Hypothalamus (tissue), 51 donors: ENCODE data around the gene IZUMO4.

ENCODE experiments used
- DNase-seq, 51 donors: peaks; one replicate each; lab custom pipeline; 2025; lab: John Stamatoyannopoulos, UW

The IZUMO4 gene, protein sequence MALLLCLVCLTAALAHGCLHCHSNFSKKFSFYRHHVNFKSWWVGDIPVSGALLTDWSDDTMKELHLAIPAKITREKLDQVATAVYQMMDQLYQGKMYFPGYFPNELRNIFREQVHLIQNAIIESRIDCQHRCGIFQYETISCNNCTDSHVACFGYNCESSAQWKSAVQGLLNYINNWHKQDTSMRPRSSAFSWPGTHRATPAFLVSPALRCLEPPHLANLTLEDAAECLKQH

DNA sequence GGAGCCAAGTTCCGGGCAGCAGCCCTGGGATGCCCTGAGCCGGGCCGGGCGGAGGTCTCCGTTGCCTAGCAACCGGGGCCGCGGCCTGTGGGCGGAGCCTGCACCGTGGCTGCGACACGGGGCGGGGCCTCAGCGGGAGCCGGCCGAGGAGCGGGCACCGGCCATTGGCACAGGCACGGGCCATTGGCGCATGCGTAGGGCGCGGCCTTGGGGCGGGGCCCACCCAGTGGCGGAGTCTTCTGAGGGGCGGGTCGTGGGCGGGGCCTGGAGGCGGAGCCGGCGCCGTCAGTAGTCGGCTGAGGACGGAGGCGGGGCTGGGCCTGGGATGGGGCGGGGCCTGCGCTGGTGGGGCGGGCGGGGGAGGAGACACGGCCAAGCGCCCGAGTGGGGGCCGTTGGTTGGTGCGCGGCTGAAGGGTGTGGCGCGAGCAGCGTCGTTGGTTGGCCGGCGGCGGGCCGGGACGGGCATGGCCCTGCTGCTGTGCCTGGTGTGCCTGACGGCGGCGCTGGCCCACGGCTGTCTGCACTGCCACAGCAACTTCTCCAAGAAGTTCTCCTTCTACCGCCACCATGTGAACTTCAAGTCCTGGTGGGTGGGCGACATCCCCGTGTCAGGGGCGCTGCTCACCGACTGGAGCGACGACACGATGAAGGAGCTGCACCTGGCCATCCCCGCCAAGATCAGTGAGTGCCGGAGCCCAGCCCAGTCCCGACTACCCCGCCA lies at the start of gene IZUMO4:
Gene IZUMO4, plus strand, starts transcription at position 436 of the 723 bp plus-strand sequence. Its CDS starts 31 bp downstream, at position 467.
- peak; percentile 88 to 100 (median 99) for DNase-seq

DNA sequence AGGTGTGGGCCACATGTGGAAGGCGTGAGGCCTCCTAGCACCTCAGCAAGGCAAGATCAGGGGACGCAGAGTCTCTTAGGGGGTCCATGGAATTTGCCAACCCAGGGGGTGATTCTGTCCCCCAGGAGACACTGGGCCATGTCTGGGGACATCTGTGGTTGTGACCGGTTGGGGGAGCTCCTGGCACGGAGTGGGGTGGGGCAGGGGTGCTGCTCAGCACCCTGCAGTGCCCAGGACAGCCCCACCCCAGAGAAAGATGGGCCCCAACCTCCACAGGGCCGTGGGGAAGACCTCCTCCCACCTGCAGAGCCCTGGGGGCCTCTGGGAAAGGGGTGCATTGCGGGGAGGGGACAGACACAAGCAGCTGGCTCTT lies 49.7 kb upstream of the IZUMO4 start:
- DNase-seq: no peak

DNA sequence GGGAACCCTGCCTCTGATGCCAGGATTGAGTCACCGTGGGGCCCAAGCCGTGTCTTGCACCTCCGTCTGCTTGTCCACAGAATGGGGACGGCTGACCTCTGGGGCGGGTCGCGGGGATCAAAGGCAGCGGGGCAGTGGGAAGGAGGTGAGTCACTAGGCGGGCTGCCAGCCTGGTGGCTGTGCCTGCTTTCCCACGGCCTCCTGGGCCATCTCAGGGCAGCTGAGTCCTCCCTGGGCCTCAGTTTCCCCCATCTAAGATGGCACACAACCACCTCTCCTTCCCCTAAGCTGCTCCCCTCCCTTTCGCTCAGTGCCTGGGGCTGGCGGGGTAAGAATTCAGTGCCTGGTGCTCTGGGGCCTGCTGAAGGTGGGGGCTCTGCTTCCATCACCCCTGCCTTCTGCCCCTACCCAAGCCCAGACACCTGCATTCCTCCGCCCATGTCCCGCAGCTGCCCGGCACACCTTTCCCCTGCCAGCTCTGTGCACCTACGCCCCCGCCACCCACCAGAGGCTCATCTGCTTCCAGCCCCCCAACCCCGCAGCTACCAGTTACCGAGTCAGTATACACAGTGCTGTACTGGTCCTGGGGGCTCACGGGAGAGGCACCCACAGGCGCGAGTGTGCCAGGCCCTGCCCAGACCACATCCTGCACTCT lies 49.1 kb upstream of the IZUMO4 start:
- DNase-seq: peak in 9 of 51 donors; percentile 10 to 74 (median 34)

DNA sequence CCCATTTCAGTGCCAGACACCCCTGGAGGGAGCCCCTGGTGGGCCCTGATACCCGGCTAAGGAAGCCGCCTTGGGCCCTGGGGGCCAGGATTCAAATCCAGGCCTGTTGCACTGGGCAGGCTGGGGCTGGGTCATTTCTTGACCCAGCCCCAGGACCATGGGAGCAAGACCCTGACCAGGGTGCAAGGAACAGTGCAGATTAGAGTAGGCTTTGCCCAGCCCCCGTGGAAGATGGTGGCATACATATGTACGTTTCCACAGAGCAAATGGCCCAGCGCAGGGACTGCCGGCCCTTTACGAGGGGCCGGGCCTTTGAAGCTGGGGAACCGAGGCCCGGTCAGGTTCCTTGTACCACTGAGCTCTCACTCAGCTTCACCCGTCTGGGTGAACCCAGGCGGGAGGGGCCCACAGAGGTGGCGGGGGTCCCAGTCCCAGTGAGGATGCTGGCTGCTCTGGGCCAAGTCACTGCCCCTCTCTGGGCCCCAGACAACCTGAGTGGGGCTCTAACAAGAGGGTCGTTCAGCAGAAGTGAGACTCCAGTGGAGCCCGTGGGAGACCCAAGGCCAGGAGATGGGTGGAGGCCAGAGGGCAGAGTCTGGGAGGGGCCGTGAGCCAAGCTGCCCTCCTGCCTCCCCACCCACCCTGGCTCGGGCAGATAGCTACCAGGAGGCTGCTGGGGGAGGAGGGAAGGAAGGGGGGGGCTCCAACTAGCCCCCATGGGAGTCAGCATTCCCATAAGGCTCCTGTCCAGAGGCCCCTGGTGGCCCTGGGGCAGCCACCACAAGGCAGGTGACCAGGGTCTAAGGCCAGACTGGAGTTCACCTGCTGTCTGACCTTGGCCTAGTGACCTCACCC lies 48.4 kb upstream of the IZUMO4 start:
- DNase-seq: no peak

DNA sequence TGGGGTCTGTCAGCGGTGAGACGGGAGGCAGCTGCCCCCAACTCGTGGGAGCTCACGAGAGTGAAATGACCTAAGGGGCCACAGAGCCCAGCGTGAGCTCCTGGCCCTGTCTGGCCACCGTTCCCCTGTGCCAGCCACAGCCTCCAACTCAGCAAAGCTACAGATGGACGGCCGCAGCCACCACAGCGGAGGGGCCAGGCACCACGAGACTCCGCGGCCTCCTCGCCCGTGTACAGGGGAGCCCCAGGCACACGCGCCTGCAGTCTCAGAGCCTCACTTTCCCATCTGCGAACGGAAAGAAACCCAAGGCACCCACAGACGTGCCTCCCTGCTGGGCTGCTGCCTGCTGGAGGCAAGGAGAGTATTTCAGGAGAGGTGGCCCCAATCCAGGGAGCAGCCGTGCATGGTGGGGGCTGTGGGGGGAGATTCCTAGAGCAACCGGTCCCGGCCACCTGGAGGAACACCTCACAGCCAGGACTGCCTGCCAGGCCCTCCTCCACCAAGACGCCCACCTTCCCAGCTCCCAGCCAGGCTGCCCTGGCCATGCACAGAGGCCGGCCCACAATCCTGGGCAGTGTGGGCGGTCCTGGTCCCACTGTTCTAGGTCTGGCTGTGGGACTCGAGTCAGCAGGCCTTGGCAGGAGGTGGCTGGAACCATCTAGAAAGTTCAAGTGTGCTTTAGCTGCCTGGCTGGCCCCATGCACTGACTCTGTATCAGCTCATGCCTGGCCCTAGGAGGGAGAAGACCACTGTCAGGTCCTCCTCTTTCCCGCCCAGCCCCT lies 47.6 kb upstream of the IZUMO4 start:
- DNase-seq: peak in 30 of 51 donors; percentile 42 to 83 (median 71)

DNA sequence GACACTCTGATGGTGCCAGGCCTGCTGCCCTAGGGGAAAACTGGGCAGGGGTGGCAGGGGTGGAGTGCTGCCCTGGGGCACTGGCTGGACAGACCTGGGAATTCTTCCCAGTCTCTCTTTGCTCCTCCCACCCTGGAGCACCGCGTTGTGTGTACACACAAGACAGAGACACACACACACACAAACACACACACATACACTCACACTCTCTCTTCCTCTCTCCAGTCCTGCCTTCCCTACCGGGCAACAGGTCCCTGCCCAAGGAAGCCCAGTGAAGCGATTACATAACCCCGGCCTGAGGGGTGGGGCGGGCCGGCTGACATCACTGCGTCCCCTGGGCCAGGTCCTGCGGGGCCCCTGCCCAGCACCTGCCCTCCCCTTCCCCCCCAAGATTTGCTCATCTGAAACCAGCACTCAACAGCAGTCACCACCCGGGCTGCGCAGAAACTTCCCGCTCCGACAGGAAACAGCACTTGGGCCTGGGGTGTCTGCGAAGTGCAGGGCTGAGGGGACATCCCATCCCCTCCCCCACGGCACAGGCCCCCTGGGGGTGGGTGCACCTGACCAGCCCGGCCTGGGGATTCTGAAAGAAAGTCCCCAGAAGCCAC lies 46.9 kb upstream of the IZUMO4 start:
- DNase-seq: peak in 47 of 51 donors; percentile 20 to 86 (median 68)

DNA sequence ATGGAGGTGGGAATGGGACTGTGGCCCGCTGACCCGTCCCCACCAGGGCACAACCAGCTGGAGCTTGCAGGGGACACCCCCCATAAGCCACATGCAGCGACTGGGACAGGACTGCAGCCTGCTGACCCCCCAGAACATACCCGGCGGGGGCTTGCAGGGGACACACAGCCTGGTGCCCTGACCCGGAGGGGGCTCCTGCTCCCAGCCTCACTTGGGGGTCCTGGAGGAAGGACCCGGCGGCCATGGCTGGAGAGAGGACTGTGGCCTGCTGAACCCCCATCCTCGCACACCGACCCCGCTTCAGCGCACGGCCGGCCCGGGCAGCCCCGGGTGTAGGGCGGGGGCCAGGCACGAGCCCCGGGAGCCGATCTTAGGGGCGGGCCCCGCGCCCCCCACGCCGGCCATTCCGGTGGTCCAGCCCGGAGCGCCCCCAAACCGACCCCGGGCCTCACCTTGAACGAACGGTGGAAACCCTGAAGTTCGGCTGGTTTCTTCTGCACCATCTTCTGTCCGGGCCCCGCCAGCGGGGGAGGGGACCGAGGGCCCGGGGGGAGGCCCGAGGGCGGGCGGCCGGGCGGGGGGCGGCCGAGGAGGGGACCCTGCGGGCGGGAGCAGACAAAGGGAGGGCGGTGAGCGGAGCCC lies 46.2 kb upstream of the IZUMO4 start:
- peak in 6 of 51 donors; percentile 52 to 59 (median 56) for DNase-seq

DNA sequence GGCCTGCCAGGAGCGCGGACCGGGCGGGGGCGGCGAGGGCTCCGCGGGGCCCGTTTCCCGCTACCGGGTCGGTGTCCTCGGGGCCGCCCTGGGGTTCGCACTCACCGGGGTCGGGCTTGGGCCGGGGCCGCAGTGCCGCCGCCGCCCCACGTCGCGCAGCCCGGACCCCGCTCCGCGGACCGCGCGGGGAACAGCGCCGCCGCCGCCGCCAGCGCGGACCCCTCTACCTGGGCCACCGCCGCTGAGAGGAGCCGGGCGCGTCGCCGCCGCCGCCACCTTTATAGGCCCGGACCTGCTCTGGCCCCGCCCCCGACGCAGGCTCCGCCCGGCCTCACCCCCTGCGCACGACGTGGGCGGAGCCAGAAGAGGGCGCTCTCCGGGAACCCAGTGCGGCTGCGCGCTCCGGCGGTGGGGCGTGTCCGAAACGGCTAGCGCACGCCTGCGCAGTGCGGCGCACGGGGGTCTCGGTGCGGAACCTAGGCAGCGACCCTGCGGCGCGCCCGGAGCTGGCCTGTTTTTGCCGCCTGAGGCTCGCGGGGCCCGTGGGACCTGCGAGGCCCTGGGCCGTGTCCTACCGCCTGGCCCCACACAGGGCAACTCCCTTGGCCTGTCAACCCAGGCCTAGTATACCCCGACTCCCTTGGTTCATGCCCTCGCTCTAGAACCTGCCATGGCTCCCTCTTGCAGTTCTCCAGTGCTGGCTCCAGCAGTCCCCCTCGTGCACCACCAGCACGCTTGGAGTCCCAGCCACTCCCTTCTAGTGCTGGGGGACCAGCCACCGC lies 45.5 kb upstream of the IZUMO4 start, which contains the start of gene MKNK2:
Gene MKNK2, minus strand, starts transcription at position 254 of the 782 bp plus-strand sequence. CDS start 393 bp downstream, outside the sequence.
- peak; percentile 48 to 96 (median 91) for DNase-seq

DNA sequence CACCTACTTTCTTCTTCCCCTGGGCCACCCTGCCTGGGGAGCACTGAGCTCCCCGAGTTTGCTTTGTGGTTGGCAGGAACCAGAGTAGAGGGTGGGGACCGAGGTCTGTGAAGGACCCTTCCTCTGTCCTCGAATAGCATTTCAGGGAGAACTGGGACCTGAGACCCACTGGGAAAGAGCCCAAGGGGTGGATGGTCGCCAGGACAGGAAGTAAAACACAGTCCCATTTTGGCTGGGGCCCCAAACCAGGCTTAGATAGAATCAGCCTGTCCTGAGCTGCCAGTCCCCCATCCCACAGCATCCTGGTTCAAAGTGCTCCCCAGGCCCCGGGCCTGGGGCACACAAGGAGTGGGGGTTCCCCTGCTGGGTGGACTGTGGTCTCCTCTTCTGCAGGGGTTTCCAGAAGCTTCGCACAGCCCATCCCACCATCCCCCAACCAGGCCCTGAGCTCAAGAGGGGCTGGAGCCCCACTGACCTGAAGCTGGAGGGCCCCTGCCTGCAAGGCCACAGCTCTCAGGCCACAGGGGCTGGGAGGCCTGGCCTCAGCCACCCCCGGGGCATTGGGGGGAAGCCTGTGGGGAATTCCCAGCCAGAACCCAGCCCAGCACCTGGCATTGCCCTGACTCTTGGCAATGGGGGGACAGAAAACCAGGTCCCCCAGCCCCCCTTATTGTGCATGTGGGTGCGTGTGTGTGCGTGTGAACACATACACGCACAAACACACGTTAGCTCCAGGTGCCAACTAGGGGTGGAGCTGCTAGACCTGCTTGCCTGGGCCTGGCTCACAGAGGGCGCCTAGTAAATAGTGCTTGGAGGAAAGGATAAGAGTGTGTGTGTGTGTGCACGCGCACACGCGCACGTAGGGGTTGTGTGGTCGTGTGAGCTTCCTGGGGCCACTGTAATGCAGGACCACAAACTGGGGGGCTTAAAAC lies 44.7 kb upstream of the IZUMO4 start:
- peak in 10 of 51 donors; percentile 19 to 54 (median 33) for DNase-seq

DNA sequence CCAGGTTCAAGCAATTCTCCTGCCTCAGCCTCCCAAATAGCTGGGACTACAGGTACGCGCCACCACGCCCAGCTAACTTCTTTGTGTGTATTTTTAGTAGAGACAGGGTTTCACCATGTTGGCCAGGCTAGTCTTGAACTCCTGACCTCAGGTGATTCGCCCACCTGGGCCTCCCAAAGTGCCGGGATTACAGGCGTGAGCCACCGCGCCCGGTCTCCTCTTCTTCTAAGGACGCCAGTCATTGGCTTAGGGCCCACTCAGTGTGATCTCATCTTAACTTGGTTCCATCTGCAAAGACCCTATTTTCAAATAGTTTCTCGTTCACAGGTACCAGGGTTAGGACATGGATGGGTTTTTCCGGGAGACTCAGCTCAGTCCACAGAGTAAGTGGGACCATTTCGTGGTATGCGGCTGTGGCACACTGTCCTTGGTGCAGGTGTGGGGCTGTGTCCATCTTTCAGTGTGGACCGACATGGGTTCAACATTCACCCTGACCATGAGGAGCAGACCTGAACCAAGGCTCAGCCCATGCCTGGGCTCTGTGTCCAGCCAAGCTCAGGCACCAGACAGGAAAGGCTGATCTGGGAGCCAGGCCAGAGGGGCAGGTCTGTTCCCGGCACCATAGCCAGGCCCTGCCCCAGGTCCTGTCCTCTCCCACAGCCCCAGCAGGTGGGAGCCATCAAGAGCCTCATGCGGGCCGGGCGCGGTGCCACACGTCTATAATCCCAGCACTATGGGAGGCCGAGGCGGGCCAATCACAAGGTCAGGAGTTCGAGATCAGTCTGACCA lies 42.9 kb upstream of the IZUMO4 start:
- peak in 1 of 51 donors; percentile 11 for DNase-seq

DNA sequence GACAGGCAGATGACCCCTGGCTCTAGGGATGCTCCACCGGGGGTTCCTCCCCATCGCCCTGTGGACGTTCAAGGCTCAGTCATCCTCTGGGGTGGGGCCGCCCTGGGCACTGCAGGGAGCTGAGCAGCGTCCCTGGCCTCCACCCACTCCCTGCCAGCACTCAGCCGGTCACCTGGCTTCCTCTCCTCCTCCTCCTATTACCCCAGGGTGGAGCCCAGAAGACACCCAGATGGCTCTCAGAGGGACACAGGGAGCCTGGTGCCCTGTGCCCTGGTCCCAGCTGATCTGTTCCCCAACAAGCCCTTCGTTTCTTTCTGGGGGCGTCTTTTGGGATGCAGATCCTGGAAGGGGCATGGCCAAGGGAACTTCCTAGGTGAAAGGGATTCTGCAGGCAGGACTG lies 42.0 kb upstream of the IZUMO4 start:
- DNase-seq: no peak

DNA sequence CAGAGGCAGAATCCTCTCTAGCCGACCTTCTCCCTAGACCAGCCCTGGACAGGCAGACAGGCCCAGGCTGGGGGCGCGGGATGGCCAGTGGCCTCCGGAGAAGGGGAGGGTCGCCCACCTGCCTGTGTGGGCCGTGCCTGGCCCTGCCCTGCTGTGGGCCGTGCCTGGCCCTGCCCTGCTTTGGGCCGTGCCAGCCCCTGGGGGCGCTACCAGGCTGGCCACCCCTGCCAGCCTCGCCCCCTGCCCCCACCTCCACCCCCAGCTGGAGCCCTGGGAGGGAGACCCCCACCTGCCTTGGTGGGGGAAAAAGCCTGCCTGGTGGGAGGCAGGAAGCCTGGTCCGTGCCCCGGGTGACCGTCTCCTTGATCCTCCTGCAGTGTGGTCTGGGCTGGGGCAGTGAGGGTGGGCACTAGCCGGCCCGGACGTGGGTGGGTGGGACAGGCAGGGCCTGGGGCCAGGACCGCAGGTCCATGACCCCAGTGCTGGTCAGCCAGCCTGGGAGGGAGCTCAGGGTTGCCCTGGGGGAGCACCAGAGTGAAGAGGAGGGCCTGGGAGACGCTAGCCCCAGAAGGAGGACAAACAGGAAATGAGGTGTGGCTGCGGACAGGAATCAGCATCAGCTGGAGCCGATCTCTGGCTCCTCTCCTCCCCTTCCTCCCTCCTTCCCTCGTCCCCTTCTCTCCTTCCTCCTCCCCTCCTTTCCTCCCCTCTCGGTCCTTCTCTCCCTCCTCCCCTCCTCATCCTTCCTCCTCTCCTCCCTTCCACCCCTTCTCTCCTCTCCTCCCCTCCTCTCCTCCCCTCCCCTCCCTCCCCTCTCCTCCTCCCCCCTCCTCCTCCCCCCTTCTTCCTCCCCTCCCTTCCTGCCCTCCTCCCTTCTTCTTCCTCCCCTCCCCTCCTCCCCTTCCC lies 40.5 kb upstream of the IZUMO4 start:
- peak in 1 of 51 donors; percentile 8 for DNase-seq

DNA sequence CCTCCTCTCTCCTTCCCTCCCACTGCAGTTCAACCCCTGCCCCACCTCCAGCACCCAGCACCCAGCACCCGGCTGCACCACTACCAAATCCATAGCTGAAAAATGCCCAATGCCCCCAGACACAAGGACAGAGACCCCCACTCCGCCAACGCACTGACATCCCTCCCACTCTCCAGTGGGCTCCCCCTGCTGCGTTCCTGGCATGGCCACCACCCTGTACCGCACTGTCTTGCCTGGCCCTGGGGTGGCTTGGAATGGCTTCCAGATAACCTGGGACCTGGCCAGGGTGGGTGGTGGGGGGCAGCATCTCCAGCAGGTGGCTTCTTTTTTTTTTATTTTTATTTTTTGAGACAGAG lies 39.9 kb upstream of the IZUMO4 start:
- DNase-seq: no peak

DNA sequence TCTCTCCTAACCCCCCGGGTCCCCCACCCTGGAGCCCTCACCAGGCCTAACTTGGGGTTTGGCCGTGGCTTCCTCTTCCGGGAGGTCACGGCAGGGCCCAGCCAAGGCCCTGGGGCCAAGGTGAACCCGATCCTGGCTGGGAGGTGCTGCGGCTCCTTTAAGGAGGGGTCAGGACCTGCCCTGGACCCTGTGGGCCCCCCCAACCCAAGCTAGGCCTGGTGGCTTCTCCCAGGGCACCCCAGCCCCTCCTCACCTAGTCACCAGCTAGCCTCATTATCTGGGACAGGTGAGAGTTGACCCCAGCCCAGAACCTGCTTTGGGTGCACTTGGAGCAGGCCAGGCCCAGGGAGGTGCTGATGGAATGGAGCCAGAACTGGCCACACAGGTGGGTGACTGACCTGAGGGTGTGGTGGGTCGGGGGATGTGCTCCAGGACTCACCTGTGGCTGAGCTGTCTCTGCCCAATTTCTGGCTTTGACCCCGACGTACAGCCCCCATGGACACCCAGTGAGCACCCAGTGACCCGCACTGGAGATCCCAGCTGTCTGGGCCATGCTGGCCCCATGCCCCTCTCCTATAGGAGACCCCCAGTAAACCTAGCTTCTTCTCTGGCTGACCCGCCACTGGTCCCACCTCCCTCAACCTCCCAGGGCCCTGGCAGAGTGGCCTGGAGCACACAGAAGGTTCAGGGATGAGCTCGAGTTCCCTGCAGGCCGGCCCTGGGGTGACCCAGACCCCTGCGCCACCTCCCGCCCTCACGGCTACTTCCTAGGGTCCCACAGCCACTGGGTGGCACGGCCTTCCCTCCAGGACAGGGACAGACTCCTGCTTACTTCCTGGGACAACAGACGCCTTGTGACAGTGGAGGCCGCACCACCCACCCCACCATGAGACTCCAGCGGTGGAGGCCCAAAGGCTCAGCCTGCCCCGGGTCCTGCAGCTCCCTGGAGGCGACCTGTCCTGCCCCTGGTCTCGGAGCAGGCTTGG lies 38.9 kb upstream of the IZUMO4 start:
- no peak for DNase-seq
